OCI-LY7 (cell line): ENCODE measurements around the gene POF1B. TPM values are rescaled to one million over a fixed set of nuclear protein-coding genes. Genes with fewer than 3 reads are reported as not detected.

Experiments used
- BruUV-seq: library from RNA; stranded (reverse); fragments of 400-500 nt; replicated peaks from 2 replicates; lab custom pipeline; 2021; lab: Mats Ljungman, UMichigan
- CTCF ChIA-PET: fragments of 300-600 bp; sonication (Branson Sonifier 250); formaldehyde crosslinking; loops from one replicate; lab custom pipeline; 2022; ENCODE audit warnings: antibody characterized with exemption; ENCODE audit not compliant: unreplicated experiment; lab: Charles Lee
- POLR2A ChIA-PET: fragments of 300-600 bp; sonication (Branson Sonifier 250); formaldehyde crosslinking; loops from one replicate; lab custom pipeline; 2022; ENCODE audit warnings: antibody characterized with exemption; lab: Charles Lee
- DNase-seq: peaks from one replicate; pipeline ENCODE4 v3.0.0-alpha.2; 2015; ENCODE audit warnings: low spot score
- H2AFZ ChIP-seq: fragments of 200-600 bp; sonication (generic), shearing (Covaris generic); 2 replicates; pipeline ENCODE4 v1.6.1; 2014; ENCODE audit warnings: mild to moderate bottlenecking, antibody characterized with exemption, low read length, moderate library complexity
- H3K27ac ChIP-seq: fragments of 200-600 bp; sonication (generic); 2 replicates; pipeline ENCODE4 v1.5.1; 2014; ENCODE audit warnings: mixed run types, low read depth, mild to moderate bottlenecking, moderate library complexity, low read length, inconsistent platforms; ENCODE audit not compliant: poor library complexity, severe bottlenecking
- H3K36me3 ChIP-seq: fragments of 200-600 bp; sonication (generic); 2 replicates; pipeline ENCODE4 v1.6.1; 2014; ENCODE audit warnings: mild to moderate bottlenecking, antibody characterized with exemption, low read length, moderate library complexity, mixed read lengths; ENCODE audit not compliant: insufficient read depth
- H3K4me1 ChIP-seq: fragments of 200-600 bp; sonication (generic); 2 replicates; pipeline ENCODE4 v1.5.1; 2014; ENCODE audit warnings: mild to moderate bottlenecking, low read length; ENCODE audit not compliant: insufficient read depth, poor library complexity, severe bottlenecking
- H3K4me2 ChIP-seq: fragments of 200-600 bp; sonication (generic); 2 replicates; pipeline ENCODE4 v1.6.1; 2014; ENCODE audit warnings: mild to moderate bottlenecking, low read length
- H3K4me3 ChIP-seq: fragments of 200-600 bp; sonication (generic); 2 replicates; pipeline ENCODE4 v1.5.1; 2014; ENCODE audit warnings: mild to moderate bottlenecking, low read depth, low read length; ENCODE audit not compliant: poor library complexity, severe bottlenecking
- H3K79me2 ChIP-seq: fragments of 200-600 bp; sonication (generic); 2 replicates; pipeline ENCODE4 v1.6.1; 2016; ENCODE audit warnings: low read depth, mild to moderate bottlenecking, low read length, moderate library complexity, mixed read lengths; ENCODE audit not compliant: insufficient read depth
- H3K9me2 ChIP-seq: fragments of 200-600 bp; sonication (generic); 2 replicates; pipeline ENCODE4 v1.6.1; 2016; ENCODE audit warnings: mild to moderate bottlenecking, low read length, mixed read lengths; ENCODE audit not compliant: insufficient read depth
- H3K9me3 ChIP-seq: fragments of 200-600 bp; sonication (generic); 2 replicates; pipeline ENCODE4 v1.6.1; 2014; ENCODE audit warnings: mild to moderate bottlenecking, mixed run types, low read length, mixed read lengths
- H4K20me1 ChIP-seq: fragments of 200-600 bp; sonication (generic); 2 replicates; pipeline ENCODE4 v1.6.1; 2014; ENCODE audit warnings: mild to moderate bottlenecking, antibody characterized with exemption, low read length, moderate library complexity, mixed read lengths; ENCODE audit not compliant: insufficient read depth
- CTCF ChIP-seq: fragments of 200-600 bp; sonication (generic); conservative IDR thresholded peaks from 2 replicates; pipeline ENCODE4 v1.5.1; 2014; ENCODE audit warnings: mild to moderate bottlenecking, antibody characterized with exemption, low read length, moderate library complexity, mixed read lengths
- EZH2phosphoT487 ChIP-seq: fragments of 200-600 bp; sonication (generic); IDR thresholded peaks from 2 replicates; pipeline ENCODE4 v1.6.1; 2018; ENCODE audit warnings: low read depth, borderline replicate concordance, mild to moderate bottlenecking, mixed run types, antibody characterized with exemption, low read length, moderate library complexity, mixed read lengths
- intact Hi-C: fragments of 100-400 bp; cut with micrococcal nuclease; formaldehyde crosslinking; loops from one replicate; pipeline ENCODE4 v1.10.0; 2022; ENCODE audit not compliant: unreplicated experiment
- total RNA-seq, 2 experiments: library from RNA; depleted of rRNA in 1 of 2; stranded (reverse); fragments of >200 nt in 1 of 2; shearing (Covaris generic) in 1 of 2; gene quantifications; 2 replicates each; pipeline ENCODE4 v1.2.3, GENCODE V29; 2014 to 2022

The POF1B gene
- total RNA-seq, 2 experiments from 2014 or later = 6.3 TPM; not detected in 1

- Histone ChIP-seq H3K36me3 (no peaks in the 10 kb centered on the region), H4K20me1 (no peaks in the 10 kb centered on the region), H3K27ac (no peak overlapping the region), H2AFZ (no peak overlapping the region), H3K4me1 (no peaks in the 10 kb centered on the region), H3K9me3 (no peaks in the 10 kb centered on the region), H3K79me2 (no peaks in the 10 kb centered on the region), H3K4me2 (no peak overlapping the region), H3K4me3 (no peak overlapping the region), H3K9me2 (no peaks in the 10 kb centered on the region)
- CTCF ChIA-PET = no interaction called here
- TF ChIP-seq EZH2phosphoT487 (no peak), CTCF (no peak)
- POLR2A ChIA-PET = no interaction called here
- no TSS peak for BruUV-seq
- intact Hi-C loops = no loop called here
- no peak for DNase-seq
Measured at GRCh38 chrX:85381602-85382001, 2.1 kb upstream of the POF1B start.

- Histone ChIP-seq H3K79me2 (no peaks in the 10 kb centered on the region), H3K4me2 (peak overlapping the region; percentile 16; the same call in 1 of the 2 replicates), H3K27ac (no peak overlapping the region), H2AFZ (no peak overlapping the region), H4K20me1 (no peaks in the 10 kb centered on the region), H3K4me3 (no peak overlapping the region), H3K9me2 (no peaks in the 10 kb centered on the region), H3K4me1 (no peaks in the 10 kb centered on the region), H3K9me3 (no peaks in the 10 kb centered on the region), H3K36me3 (no peaks in the 10 kb centered on the region)
- intact Hi-C loops = loop anchor here (2.0 kb wide), 1 partner anchor 134 kb away; no protein-coding TSS in a partner anchor
- CTCF ChIA-PET = no interaction called here
- TF ChIP-seq EZH2phosphoT487 (no peak), CTCF (no peak)
- TSS peak; percentile 73 for BruUV-seq
- no peak for DNase-seq
- POLR2A ChIA-PET = interaction anchor here (0.6 to 1.7 kb wide), 3 partner anchors 14 to 139 kb away, joined by 3 to 7 read pairs (median 4); no protein-coding TSS in a partner anchor
Measured at GRCh38 chrX:85378461-85378860, 1.0 kb downstream of the POF1B start.

GRCh38 chrX:85375333-85375738 lies 4.1 kb downstream of the POF1B start:
- Histone ChIP-seq H3K36me3 (no peaks in the 10 kb centered on the region), H3K79me2 (no peaks in the 10 kb centered on the region), H3K9me2 (no peaks in the 10 kb centered on the region), H3K4me1 (no peaks in the 10 kb centered on the region), H3K9me3 (no peaks in the 10 kb centered on the region), H3K4me2 (no peak overlapping the region), H2AFZ (no peak overlapping the region), H4K20me1 (no peaks in the 10 kb centered on the region), H3K27ac (no peak overlapping the region), H3K4me3 (no peak overlapping the region)
- DNase-seq = no peak
- intact Hi-C loops = no loop called here
- BruUV-seq = no TSS peak
- ChIA-PET CTCF (no interaction called here), POLR2A (no interaction called here)
- no peak for TF ChIP-seq EZH2phosphoT487
- no peak for TF ChIP-seq CTCF
